ENCODE results near the gene ADCY3.
"Not testable (repeated sequence)": the region's sequence is repeated elsewhere in the genome, so short reads cannot be mapped to it uniquely, and the experiment has no call there.

ADCY3 gene

GRCh38 chr2:24809316-24810007 lies 110.6 kb downstream of the ADCY3 start:
- Histone ChIP-seq H2AFZ (ENCODE audit: low read depth, low read length) (no peak overlapping the region), H3K27me3 (ENCODE audit: insufficient read depth, low read length, poor library complexity) (no peaks in the 10 kb centered on the region), H3K4me3 (ENCODE audit: low read depth in 1 of 2, low read length in 2 of 2) (no peak overlapping the region), H3K4me2 (ENCODE audit: insufficient read depth, low read length) (no peak overlapping the region), H4K20me1 (ENCODE audit: insufficient read depth, low read length) (peaks cover 26% of the 10 kb centered on the region), H3K79me2 (ENCODE audit: insufficient read depth, low read length) (peaks cover 94% of the 10 kb centered on the region), H3K9ac (ENCODE audit: low read depth, low read length) (no peak overlapping the region), H3K9me3 (ENCODE audit: insufficient read depth, low read length, severe bottlenecking) (no peaks in the 10 kb centered on the region), H3K27ac (ENCODE audit: low read length) (no peak overlapping the region), H3K36me3 (ENCODE audit: insufficient read depth, low read length) (peaks cover 72% of the 10 kb centered on the region), H3K4me1 (ENCODE audit: insufficient read depth, low read length) (no peaks in the 10 kb centered on the region)
- DNase-seq: no peak
- TF ChIP-seq EZH2 (IDR thresholded peaks at IDR 0.05; ENCODE audit: borderline replicate concordance, low read depth, low read length, severe bottlenecking) (no peak), CTCF (IDR thresholded peaks at IDR 0.05; ENCODE audit: borderline replicate concordance, extremely low read depth, low read length, poor library complexity, severe bottlenecking) (no peak)
- no peak for ATAC-seq (ENCODE audit: insufficient read depth, low read depth)

GRCh38 chr2:24806661-24807036 lies 113.4 kb downstream of the ADCY3 start:
- H3K4me3 ChIP-seq (ENCODE audit: low read depth in 1 of 2, low read length in 2 of 2): no peak overlapping the region
- no peaks in the 10 kb centered on the region for H3K4me1 ChIP-seq (ENCODE audit: insufficient read depth, low read length)
- no peaks in the 10 kb centered on the region for H3K27me3 ChIP-seq (ENCODE audit: insufficient read depth, low read length, poor library complexity)
- H3K9ac ChIP-seq (ENCODE audit: low read depth, low read length): no peak overlapping the region
- ATAC-seq (ENCODE audit: insufficient read depth, low read depth) (no peak), DNase-seq (no peak)
- H3K36me3 ChIP-seq (ENCODE audit: insufficient read depth, low read length): peaks cover 47% of the 10 kb centered on the region
- no peak overlapping the region for H3K27ac ChIP-seq (ENCODE audit: low read length)
- no peak overlapping the region for H3K4me2 ChIP-seq (ENCODE audit: insufficient read depth, low read length)
- H4K20me1 ChIP-seq (ENCODE audit: insufficient read depth, low read length): peaks cover 7% of the 10 kb centered on the region; the same call in 1 of the 2 replicates
- peaks cover 73% of the 10 kb centered on the region for H3K79me2 ChIP-seq (ENCODE audit: insufficient read depth, low read length)
- H3K9me3 ChIP-seq (ENCODE audit: insufficient read depth, low read length, severe bottlenecking): no peaks in the 10 kb centered on the region
- no peak for TF ChIP-seq CTCF (IDR thresholded peaks at IDR 0.05; ENCODE audit: borderline replicate concordance, extremely low read depth, low read length, poor library complexity, severe bottlenecking)
- no peak for TF ChIP-seq EZH2 (IDR thresholded peaks at IDR 0.05; ENCODE audit: borderline replicate concordance, low read depth, low read length, severe bottlenecking)
- H2AFZ ChIP-seq (ENCODE audit: low read depth, low read length): no peak overlapping the region

GRCh38 chr2:24805811-24806660 lies 114.0 kb downstream of the ADCY3 start:
- not testable (repeated sequence) for H3K27ac ChIP-seq (ENCODE audit: low read length); H3K4me2 ChIP-seq (ENCODE audit: insufficient read depth, low read length); H3K4me1 ChIP-seq (ENCODE audit: insufficient read depth, low read length); H3K9me3 ChIP-seq (ENCODE audit: insufficient read depth, low read length, severe bottlenecking); H3K27me3 ChIP-seq (ENCODE audit: insufficient read depth, low read length, poor library complexity); DNase-seq; ATAC-seq (ENCODE audit: insufficient read depth, low read depth); H4K20me1 ChIP-seq (ENCODE audit: insufficient read depth, low read length); H2AFZ ChIP-seq (ENCODE audit: low read depth, low read length); H3K9ac ChIP-seq (ENCODE audit: low read depth, low read length); H3K4me3 ChIP-seq (ENCODE audit: low read depth in 1 of 2, low read length in 2 of 2)
- peaks cover 73% of the 10 kb centered on the region for H3K79me2 ChIP-seq (ENCODE audit: insufficient read depth, low read length)
- H3K36me3 ChIP-seq (ENCODE audit: insufficient read depth, low read length): peaks cover 47% of the 10 kb centered on the region

- Histone ChIP-seq H3K4me1 (ENCODE audit: insufficient read depth, low read length) (peaks cover 19% of the 10 kb centered on the region), H3K36me3 (ENCODE audit: insufficient read depth, low read length) (peaks cover 56% of the 10 kb centered on the region)
These were observed 119.5 kb downstream of the ADCY3 start for GRCh38 chr2:24800487-24800886.

More at GRCh38 chr2:24800487-24800886, 119.5 kb downstream of the ADCY3 start:
- not testable (repeated sequence) for ATAC-seq (ENCODE audit: insufficient read depth, low read depth); H3K4me3 ChIP-seq (ENCODE audit: low read depth in 1 of 2, low read length in 2 of 2); H2AFZ ChIP-seq (ENCODE audit: low read depth, low read length); H3K4me2 ChIP-seq (ENCODE audit: insufficient read depth, low read length); DNase-seq; H3K9me3 ChIP-seq (ENCODE audit: insufficient read depth, low read length, severe bottlenecking); H3K27me3 ChIP-seq (ENCODE audit: insufficient read depth, low read length, poor library complexity); H3K27ac ChIP-seq (ENCODE audit: low read length); H3K9ac ChIP-seq (ENCODE audit: low read depth, low read length)
- H4K20me1 ChIP-seq (ENCODE audit: insufficient read depth, low read length): peaks cover 12% of the 10 kb centered on the region
- peaks cover 67% of the 10 kb centered on the region for H3K79me2 ChIP-seq (ENCODE audit: insufficient read depth, low read length)

Data from DND-41 (cell line).